PC-3 (cell line): ENCODE measurements around the gene BORCS8. TPM values are rescaled to one million over a fixed set of nuclear protein-coding genes. Genes with fewer than 3 reads are reported as not detected.
"Not testable (repeated sequence)": the region's sequence is repeated elsewhere in the genome, so short reads cannot be mapped to it uniquely, and the experiment has no call there.

Experiments used
- ATAC-seq: fragments of 200-7000 bp; cut with Tn5 transposase; 2 replicates; pipeline ENCODE4 v1.9.1; 2020; ENCODE audit warnings: mild to moderate bottlenecking, moderate library complexity
- BruUV-seq: library from RNA; stranded (reverse); fragments of 400-500 nt; replicated peaks from 2 replicates; lab custom pipeline; 2021; lab: Mats Ljungman, UMichigan
- CTCF ChIA-PET: fragments of 300-600 bp; sonication (Branson Sonifier 250); formaldehyde crosslinking; loops from one replicate; lab custom pipeline; 2022; ENCODE audit warnings: antibody characterized with exemption; lab: Charles Lee
- POLR2A ChIA-PET: fragments of 300-600 bp; sonication (Branson Sonifier 250); formaldehyde crosslinking; loops from one replicate; lab custom pipeline; 2022; ENCODE audit warnings: antibody characterized with exemption; ENCODE audit not compliant: unreplicated experiment; lab: Charles Lee
- DNase-seq: peaks from one replicate; pipeline ENCODE4 v3.0.0-alpha.2; 2015
- H2AFZ ChIP-seq: fragments of 300-600 bp; sonication (generic); 2 replicates; pipeline ENCODE4 v1.6.0; 2016; ENCODE audit warnings: antibody characterized with exemption, low read length
- H3F3A ChIP-seq: fragments of 300-600 bp; sonication (generic); one replicate; pipeline ENCODE4 v1.6.0; 2017; ENCODE audit warnings: antibody characterized with exemption, low read length, control low read depth, mild to moderate bottlenecking; ENCODE audit not compliant: unreplicated experiment
- H3K27ac ChIP-seq: fragments of 300-600 bp; sonication (generic); 2 replicates; pipeline ENCODE4 v1.5.1; 2016; ENCODE audit warnings: mild to moderate bottlenecking, low read length
- H3K27me3 ChIP-seq: fragments of 300-600 bp; sonication (generic); 2 replicates; pipeline ENCODE4 v1.6.1; 2016; ENCODE audit warnings: low read length, mixed read lengths
- H3K36me3 ChIP-seq: fragments of 300-600 bp; sonication (generic); 2 replicates; pipeline ENCODE4 v1.6.1; 2016; ENCODE audit warnings: low read depth, mixed run types, low read length, mixed read lengths
- H3K4me1 ChIP-seq: fragments of 300-600 bp; sonication (generic); 2 replicates; pipeline ENCODE4 v1.5.1; 2016; ENCODE audit warnings: low read length; ENCODE audit not compliant: insufficient read depth
- H3K4me2 ChIP-seq: fragments of 300-600 bp; sonication (generic); 2 replicates; pipeline ENCODE4 v1.6.0; 2016; ENCODE audit warnings: low read length
- H3K4me3 ChIP-seq: fragments of 300-600 bp; sonication (generic); 2 replicates; pipeline ENCODE4 v1.5.1; 2016; ENCODE audit warnings: mild to moderate bottlenecking, low read length, mixed read lengths
- H3K79me2 ChIP-seq: fragments of 300-600 bp; sonication (generic); 2 replicates; pipeline ENCODE4 v1.6.1; 2017; ENCODE audit warnings: low read length, mixed read lengths
- H3K9ac ChIP-seq: fragments of 300-600 bp; sonication (generic); 2 replicates; pipeline ENCODE4 v1.6.0; 2016; ENCODE audit warnings: mild to moderate bottlenecking, low read length
- H3K9me2 ChIP-seq: fragments of 300-600 bp; sonication (generic); replicated peaks from 2 replicates; pipeline ENCODE4 v1.6.1; 2016; ENCODE audit warnings: mixed run types, low read length, mixed read lengths
- H3K9me3 ChIP-seq: fragments of 300-600 bp; sonication (generic); 2 replicates; pipeline ENCODE4 v1.6.1; 2016; ENCODE audit warnings: low read length, mixed read lengths
- H4K20me1 ChIP-seq: fragments of 300-600 bp; sonication (generic); 2 replicates; pipeline ENCODE4 v1.6.1; 2016; ENCODE audit warnings: low read length, mixed read lengths
- CTCF ChIP-seq: fragments of 300-600 bp; sonication (generic); conservative IDR thresholded peaks from 2 replicates; pipeline ENCODE4 v1.5.1; 2017; ENCODE audit warnings: antibody characterized with exemption, low read depth, mild to moderate bottlenecking, low read length
- EZH2 ChIP-seq: fragments of 300-600 bp; sonication (generic); IDR thresholded peaks from one replicate; pipeline ENCODE4 v1.6.1; 2017; ENCODE audit warnings: antibody characterized with exemption, mild to moderate bottlenecking, low read length; ENCODE audit not compliant: unreplicated experiment
- EZH2phosphoT487 ChIP-seq: fragments of 300-600 bp; sonication (generic); IDR thresholded peaks from 2 replicates; pipeline ENCODE4 v1.6.1; 2018; ENCODE audit warnings: mild to moderate bottlenecking, antibody characterized with exemption, low read length, borderline replicate concordance
- intact Hi-C: fragments of 100-400 bp; cut with micrococcal nuclease; formaldehyde crosslinking; loops from 2 replicates; pipeline ENCODE4 v1.9.0; 2023
- total RNA-seq: library from RNA; depleted of rRNA; stranded (reverse); fragments of >200 nt; gene quantifications from 2 replicates; pipeline ENCODE4 v1.2.3, GENCODE V29; 2014

BORCS8 gene
- total RNA-seq, 1 experiment from 2014 or later: 33.1 TPM

DNA sequence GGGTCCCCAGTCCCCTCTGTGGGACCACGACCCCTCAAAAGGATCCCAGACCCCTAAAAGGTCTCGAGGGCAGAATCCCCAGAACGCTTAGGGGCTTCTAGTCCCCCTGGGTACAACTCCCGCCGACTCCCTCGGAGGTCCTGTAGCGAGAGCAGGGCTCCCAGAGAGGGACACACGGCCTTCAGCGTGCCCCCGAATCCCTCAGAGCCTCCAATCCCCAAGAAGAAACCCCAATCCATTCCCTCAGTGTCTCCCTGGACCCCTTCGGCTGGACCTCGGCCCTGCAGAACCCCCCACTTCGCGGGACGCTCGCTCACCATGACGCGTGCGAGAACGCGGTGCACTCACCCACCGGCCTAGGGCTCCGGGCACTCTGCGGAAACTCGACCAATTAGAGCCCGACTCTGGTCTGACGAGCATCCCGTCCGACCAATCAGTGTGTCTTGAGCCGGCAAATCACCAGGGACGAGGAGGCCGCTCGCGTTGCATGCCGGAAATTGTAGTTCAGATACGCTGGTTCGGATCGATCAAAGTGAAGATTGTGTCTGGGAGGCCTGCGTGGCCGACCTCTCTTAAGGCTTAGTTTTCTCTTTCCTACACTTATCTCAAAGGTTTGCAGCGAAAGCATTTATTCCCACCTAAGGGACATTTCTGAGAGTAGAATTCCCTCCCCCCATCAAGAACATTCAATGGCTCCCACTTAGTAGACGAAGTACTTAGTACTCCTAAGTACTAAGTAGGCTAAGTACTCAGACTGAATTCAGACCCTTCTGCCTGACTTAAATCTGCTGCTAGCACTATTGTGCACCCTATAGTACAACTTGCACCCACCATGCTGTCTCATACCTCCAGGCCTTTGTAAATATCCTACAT lies 53.6 kb downstream of the BORCS8 start, which contains the start of gene TMEM161A:
TMEM161A (minus strand) TSS at position 370 of the 873 bp plus-strand sequence; CDS start at position 320, 50 bp downstream.
- Histone ChIP-seq H3K27me3 (no peaks in the 10 kb centered on the region), H3F3A (no peaks in the 10 kb centered on the region), H3K9me3 (no peaks in the 10 kb centered on the region), H3K9me2 (no peaks in the 10 kb centered on the region), H3K36me3 (no peaks in the 10 kb centered on the region; the same call in 1 of the 2 replicates), H3K4me2 (peak within 1 kb of the TSS; percentile 100), H4K20me1 (no peaks in the 10 kb centered on the region), H3K27ac (no peak within 1 kb of the TSS), H3K9ac (peak within 1 kb of the TSS; percentile 89), H3K4me1 (peaks cover 11% of the 10 kb centered on the region; the same call in 1 of the 2 replicates), H2AFZ (peak within 1 kb of the TSS; percentile 95), H3K4me3 (peak within 1 kb of the TSS; percentile 85), H3K79me2 (peaks cover 13% of the 10 kb centered on the region)
- ChIA-PET POLR2A (no interaction called here), CTCF (no interaction called here)
- peak; percentile 98 for DNase-seq
- no peak for TF ChIP-seq CTCF
- TF ChIP-seq EZH2phosphoT487: no peak
- no peak for TF ChIP-seq EZH2
- intact Hi-C loops: loop anchor here (2.0 kb wide), 1 partner anchor 84 kb away; no protein-coding TSS in a partner anchor
- no TSS peak for BruUV-seq
- ATAC-seq: peak; percentile 100

- no peak for TF ChIP-seq EZH2phosphoT487
- no peak for TF ChIP-seq EZH2
- no peak for TF ChIP-seq CTCF
- Histone ChIP-seq H3K9me3 (no peaks in the 10 kb centered on the region), H3K9me2 (no peaks in the 10 kb centered on the region), H3K36me3 (peaks cover 7% of the 10 kb centered on the region), H3K9ac (peak overlapping the region; percentile 89), H3F3A (no peaks in the 10 kb centered on the region), H3K27ac (no peak overlapping the region), H3K4me1 (peaks cover 11% of the 10 kb centered on the region; the same call in 1 of the 2 replicates), H3K79me2 (peaks cover 13% of the 10 kb centered on the region), H2AFZ (peak overlapping the region; percentile 95), H4K20me1 (no peaks in the 10 kb centered on the region), H3K4me2 (peak overlapping the region; percentile 100), H3K27me3 (no peaks in the 10 kb centered on the region), H3K4me3 (peak overlapping the region; percentile 85)
- intact Hi-C loops: loop anchor here (2.0 kb wide), 1 partner anchor 83 kb away; no protein-coding TSS in a partner anchor
- POLR2A ChIA-PET: no interaction called here
- ATAC-seq: peak; percentile 27; the same call in 1 of the 2 replicates
- no peak for DNase-seq
- CTCF ChIA-PET: no interaction called here
- TSS peak; percentile 43 for BruUV-seq
These were observed 54.3 kb downstream of the BORCS8 start for GRCh38 chr19:19137556-19138108.

GRCh38 chr19:19135713-19136112 lies 56.2 kb downstream of the BORCS8 start:
- H3K27me3 ChIP-seq, DNase-seq, H3K9ac ChIP-seq, ATAC-seq, intact Hi-C loops, H4K20me1 ChIP-seq, H2AFZ ChIP-seq, H3F3A ChIP-seq, H3K27ac ChIP-seq, CTCF ChIA-PET, BruUV-seq, H3K9me3 ChIP-seq, H3K4me3 ChIP-seq, H3K9me2 ChIP-seq, H3K4me2 ChIP-seq: not testable (repeated sequence)
- H3K79me2 ChIP-seq: peaks cover 13% of the 10 kb centered on the region
- POLR2A ChIA-PET: interaction anchor here (0.6 kb wide), 1 partner anchor 51 kb away, joined by 8 read pairs; no protein-coding TSS in a partner anchor
- peaks cover 15% of the 10 kb centered on the region for H3K36me3 ChIP-seq
- H3K4me1 ChIP-seq: peaks cover 11% of the 10 kb centered on the region; the same call in 1 of the 2 replicates
